Left ventricle myocardium inferior (tissue), 1 donor: ENCODE data around the gene GSE1. TPM values are rescaled to one million over a fixed set of nuclear protein-coding genes. Genes with fewer than 3 reads are reported as not detected.

Experiments
- DNase-seq: peaks from one replicate; pipeline ENCODE4 v3.0.0-alpha.2; 2020
- H3K27ac ChIP-seq: fragments of 200-600 bp; replicated peaks from 2 replicates; pipeline ENCODE4 v1.8.0; 2021
- H3K27me3 ChIP-seq: fragments of 200-600 bp; 2 replicates; pipeline ENCODE4 v1.8.0; 2021; ENCODE audit warnings: low read depth
- H3K36me3 ChIP-seq: fragments of 200-600 bp; 2 replicates; pipeline ENCODE4 v1.8.0; 2021
- H3K4me1 ChIP-seq: fragments of 200-600 bp; 2 replicates; pipeline ENCODE4 v1.8.0; 2021
- H3K4me3 ChIP-seq: fragments of 200-600 bp; 2 replicates; pipeline ENCODE4 v1.8.0; 2021; ENCODE audit warnings: mild to moderate bottlenecking, moderate library complexity
- H3K9me3 ChIP-seq: fragments of 200-600 bp; replicated peaks from 2 replicates; pipeline ENCODE4 v1.8.0; 2021
- intact Hi-C: fragments of 100-400 bp; cut with micrococcal nuclease; formaldehyde crosslinking; loops from one replicate; pipeline ENCODE4 v1.11.0; 2022
- total RNA-seq: library from RNA; stranded (reverse); fragmentation: NEBNext Ultra II Directional; extraction: Animal tissue kit (Norgen Biotek cat#: 25700); gene quantifications from one replicate; pipeline ENCODE4 v1.2.1, GENCODE V29; 2021
- TF ChIP-seq, protein P1 (sequence below): fragments of 200-600 bp; IDR thresholded peaks from 2 replicates; pipeline ENCODE4 v1.8.0; 2021; ENCODE audit warnings: antibody characterized with exemption, mild to moderate bottlenecking, borderline replicate concordance
- donor health status: DM: no; HTN: yes; CAD: no; lungs with severe emphysema.

GSE1 gene
- total RNA-seq, 1 donor from 2014 or later = 34.2 TPM

- Histone ChIP-seq H3K27me3 (no peaks in the 10 kb centered on the region), H3K4me3 (no peak overlapping the region), H3K4me1 (peaks cover 25% of the 10 kb centered on the region), H3K36me3 (peaks cover 75% of the 10 kb centered on the region), H3K27ac (peak overlapping the region; percentile 73), H3K9me3 (no peaks in the 10 kb centered on the region)
- intact Hi-C loops = no loop called here
- no peak for DNase-seq
- TF ChIP-seq, protein P1, sequence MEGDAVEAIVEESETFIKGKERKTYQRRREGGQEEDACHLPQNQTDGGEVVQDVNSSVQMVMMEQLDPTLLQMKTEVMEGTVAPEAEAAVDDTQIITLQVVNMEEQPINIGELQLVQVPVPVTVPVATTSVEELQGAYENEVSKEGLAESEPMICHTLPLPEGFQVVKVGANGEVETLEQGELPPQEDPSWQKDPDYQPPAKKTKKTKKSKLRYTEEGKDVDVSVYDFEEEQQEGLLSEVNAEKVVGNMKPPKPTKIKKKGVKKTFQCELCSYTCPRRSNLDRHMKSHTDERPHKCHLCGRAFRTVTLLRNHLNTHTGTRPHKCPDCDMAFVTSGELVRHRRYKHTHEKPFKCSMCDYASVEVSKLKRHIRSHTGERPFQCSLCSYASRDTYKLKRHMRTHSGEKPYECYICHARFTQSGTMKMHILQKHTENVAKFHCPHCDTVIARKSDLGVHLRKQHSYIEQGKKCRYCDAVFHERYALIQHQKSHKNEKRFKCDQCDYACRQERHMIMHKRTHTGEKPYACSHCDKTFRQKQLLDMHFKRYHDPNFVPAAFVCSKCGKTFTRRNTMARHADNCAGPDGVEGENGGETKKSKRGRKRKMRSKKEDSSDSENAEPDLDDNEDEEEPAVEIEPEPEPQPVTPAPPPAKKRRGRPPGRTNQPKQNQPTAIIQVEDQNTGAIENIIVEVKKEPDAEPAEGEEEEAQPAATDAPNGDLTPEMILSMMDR = no peak
These were observed 45.6 kb downstream of the GSE1 start for GRCh38 chr16:85658504-85659326.

- H3K9me3 ChIP-seq = no peaks in the 10 kb centered on the region
- peak overlapping the region; percentile 73 for H3K27ac ChIP-seq
- no peak overlapping the region for H3K4me3 ChIP-seq
- TF ChIP-seq, protein P1 = no peak
- intact Hi-C loops = no loop called here
- peaks cover 79% of the 10 kb centered on the region for H3K36me3 ChIP-seq
- DNase-seq = peak; percentile 12
- H3K27me3 ChIP-seq = no peaks in the 10 kb centered on the region
- peaks cover 23% of the 10 kb centered on the region for H3K4me1 ChIP-seq
These were observed 46.2 kb downstream of the GSE1 start for GRCh38 chr16:85659336-85659735.

GRCh38 chr16:85659805-85660511 is 46.8 kb downstream of the GSE1 start:
- H3K4me1 ChIP-seq = peaks cover 23% of the 10 kb centered on the region
- peak; percentile 77 for DNase-seq
- no peak overlapping the region for H3K4me3 ChIP-seq
- H3K27ac ChIP-seq = peak overlapping the region; percentile 73
- intact Hi-C loops = no loop called here
- TF ChIP-seq, protein P1 = peak; percentile 94
- H3K9me3 ChIP-seq = no peaks in the 10 kb centered on the region
- peaks cover 80% of the 10 kb centered on the region for H3K36me3 ChIP-seq
- H3K27me3 ChIP-seq = no peaks in the 10 kb centered on the region

- peaks cover 80% of the 10 kb centered on the region for H3K36me3 ChIP-seq
- no peaks in the 10 kb centered on the region for H3K27me3 ChIP-seq
- TF ChIP-seq, protein P1 = no peak
- no peaks in the 10 kb centered on the region for H3K9me3 ChIP-seq
- no peak for DNase-seq
- no peak overlapping the region for H3K27ac ChIP-seq
- H3K4me1 ChIP-seq = peaks cover 23% of the 10 kb centered on the region
- intact Hi-C loops = no loop called here
- H3K4me3 ChIP-seq = no peak overlapping the region
These were observed 48.0 kb downstream of the GSE1 start for GRCh38 chr16:85660843-85661739.
